ENCODE measurements around the gene TSC22D2.

- TF ChIP-seq RARB (CRISPR knock-in tag; IDR thresholded peaks at IDR 0.05) (no peak), ZNF8 (CRISPR knock-in tag; IDR thresholded peaks at IDR 0.05) (no peak), ZFP30 (CRISPR knock-in tag; IDR thresholded peaks at IDR 0.05) (no peak), ZNF565 (CRISPR knock-in tag; conservative IDR thresholded peaks at IDR 0.05; ENCODE audit: low read depth) (no peak), ARNTL (CRISPR knock-in tag; IDR thresholded peaks at IDR 0.05; ENCODE audit: borderline replicate concordance, low read depth) (no peak), GLIS3 (CRISPR knock-in tag; IDR thresholded peaks at IDR 0.05) (no peak), CSDC2 (CRISPR knock-in tag; IDR thresholded peaks at IDR 0.05) (no peak), OSR1 (CRISPR knock-in tag; IDR thresholded peaks at IDR 0.05) (no peak), PATZ1 (CRISPR knock-in tag; IDR thresholded peaks at IDR 0.05; ENCODE audit: borderline replicate concordance) (no peak), CSRNP3 (CRISPR knock-in tag; IDR thresholded peaks at IDR 0.05) (no peak)
Measured at GRCh38 chr3:150429767-150430671, 21.9 kb downstream of the TSC22D2 start.
